Fibroblast of villous mesenchyme (primary cell): ENCODE results near the gene NOL4L. TPM values are rescaled to one million over a fixed set of nuclear protein-coding genes. Genes with fewer than 3 reads are reported as not detected.

Source experiments
- DNase-seq: peaks from one replicate; pipeline ENCODE4 v3.0.0-alpha.2; 2010; ENCODE audit warnings: low read depth
- H3K4me3 ChIP-seq: 2 replicates; pipeline ENCODE4 v1.5.1; 2011; ENCODE audit warnings: low read depth, mild to moderate bottlenecking, low read length
- total RNA-seq: library from RNA; depleted of rRNA; stranded (reverse); fragments of >200 nt; gene quantifications from 2 replicates; pipeline ENCODE4 v1.2.3, GENCODE V29; 2012
- TF ChIP-seq, protein P1 (sequence below): IDR thresholded peaks from 2 replicates; pipeline ENCODE4 v1.5.1; 2012; ENCODE audit warnings: low read depth, mild to moderate bottlenecking, low read length; ENCODE audit not compliant: insufficient read depth

The NOL4L gene
- total RNA-seq, 1 donor, result 9.9 TPM

DNA sequence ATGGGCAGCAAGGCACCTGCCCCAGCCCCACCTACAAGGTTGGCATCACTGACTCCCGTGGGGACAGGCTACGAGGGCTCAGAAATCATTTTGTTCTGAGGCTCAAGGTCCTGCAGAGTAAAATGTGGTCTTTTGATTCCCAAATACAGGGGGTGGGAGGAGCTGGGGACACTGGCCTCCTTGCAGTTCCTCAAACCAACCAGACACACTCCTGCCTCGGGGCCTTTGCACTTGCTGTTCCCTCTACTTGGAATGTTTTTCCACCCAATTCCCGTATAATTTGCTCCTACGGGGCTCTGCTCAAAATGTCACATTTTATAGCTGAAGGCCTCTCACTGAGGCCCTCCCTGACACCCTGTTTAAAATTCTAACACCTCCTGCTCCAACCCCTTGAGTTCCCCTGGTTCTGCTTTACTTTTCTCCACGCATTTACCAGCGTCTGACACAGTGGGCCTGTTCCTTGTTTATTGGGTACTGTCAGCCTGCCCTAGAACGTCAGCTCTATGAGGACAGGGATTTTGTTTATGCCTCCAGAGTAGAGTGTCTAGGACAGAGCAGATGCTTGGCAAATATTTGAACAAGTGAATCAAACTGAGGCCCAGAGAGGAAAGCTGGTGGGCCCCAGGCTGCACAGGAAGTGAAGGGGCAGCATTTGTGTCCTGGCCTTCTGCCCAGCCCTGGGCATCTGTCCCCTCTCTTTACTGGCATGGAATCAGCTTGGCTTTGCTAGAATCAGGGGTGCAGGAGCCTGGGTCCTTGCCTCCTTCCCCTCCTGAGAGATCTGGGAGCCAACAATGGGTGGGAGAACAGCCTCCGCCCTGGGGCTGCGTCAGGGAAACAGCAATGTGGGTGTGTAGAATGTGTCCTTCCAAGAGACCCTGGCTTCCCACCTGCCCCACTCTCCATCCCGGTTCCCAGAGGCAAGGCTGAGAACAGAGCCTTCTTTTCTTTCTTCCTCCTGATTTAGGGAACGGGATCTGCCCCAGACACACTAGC, 18.5 kb downstream of the NOL4L start:
- no peak for DNase-seq
- TF ChIP-seq, protein P1, sequence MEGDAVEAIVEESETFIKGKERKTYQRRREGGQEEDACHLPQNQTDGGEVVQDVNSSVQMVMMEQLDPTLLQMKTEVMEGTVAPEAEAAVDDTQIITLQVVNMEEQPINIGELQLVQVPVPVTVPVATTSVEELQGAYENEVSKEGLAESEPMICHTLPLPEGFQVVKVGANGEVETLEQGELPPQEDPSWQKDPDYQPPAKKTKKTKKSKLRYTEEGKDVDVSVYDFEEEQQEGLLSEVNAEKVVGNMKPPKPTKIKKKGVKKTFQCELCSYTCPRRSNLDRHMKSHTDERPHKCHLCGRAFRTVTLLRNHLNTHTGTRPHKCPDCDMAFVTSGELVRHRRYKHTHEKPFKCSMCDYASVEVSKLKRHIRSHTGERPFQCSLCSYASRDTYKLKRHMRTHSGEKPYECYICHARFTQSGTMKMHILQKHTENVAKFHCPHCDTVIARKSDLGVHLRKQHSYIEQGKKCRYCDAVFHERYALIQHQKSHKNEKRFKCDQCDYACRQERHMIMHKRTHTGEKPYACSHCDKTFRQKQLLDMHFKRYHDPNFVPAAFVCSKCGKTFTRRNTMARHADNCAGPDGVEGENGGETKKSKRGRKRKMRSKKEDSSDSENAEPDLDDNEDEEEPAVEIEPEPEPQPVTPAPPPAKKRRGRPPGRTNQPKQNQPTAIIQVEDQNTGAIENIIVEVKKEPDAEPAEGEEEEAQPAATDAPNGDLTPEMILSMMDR, result no peak

DNA sequence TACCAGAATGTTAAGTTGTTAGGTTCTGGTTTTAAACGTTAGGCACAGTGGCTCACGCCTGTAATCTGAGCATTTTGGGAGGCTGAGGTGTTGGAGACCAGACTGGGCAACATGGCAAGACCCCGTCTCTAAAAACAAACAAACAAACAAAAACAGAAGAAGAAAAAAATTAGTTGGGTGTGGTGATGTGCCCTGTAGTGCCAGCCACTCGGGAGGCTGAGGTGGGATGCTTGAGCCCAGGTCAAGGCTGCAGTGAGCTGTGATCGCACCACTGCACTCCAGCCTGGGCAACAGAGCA, 19.4 kb downstream of the NOL4L start:
- no peak overlapping the region for H3K4me3 ChIP-seq
- TF ChIP-seq, protein P1, result no peak
- no peak for DNase-seq

More for the DNA sequence above, 18.5 kb downstream of the NOL4L start:
- no peak overlapping the region for H3K4me3 ChIP-seq

DNA sequence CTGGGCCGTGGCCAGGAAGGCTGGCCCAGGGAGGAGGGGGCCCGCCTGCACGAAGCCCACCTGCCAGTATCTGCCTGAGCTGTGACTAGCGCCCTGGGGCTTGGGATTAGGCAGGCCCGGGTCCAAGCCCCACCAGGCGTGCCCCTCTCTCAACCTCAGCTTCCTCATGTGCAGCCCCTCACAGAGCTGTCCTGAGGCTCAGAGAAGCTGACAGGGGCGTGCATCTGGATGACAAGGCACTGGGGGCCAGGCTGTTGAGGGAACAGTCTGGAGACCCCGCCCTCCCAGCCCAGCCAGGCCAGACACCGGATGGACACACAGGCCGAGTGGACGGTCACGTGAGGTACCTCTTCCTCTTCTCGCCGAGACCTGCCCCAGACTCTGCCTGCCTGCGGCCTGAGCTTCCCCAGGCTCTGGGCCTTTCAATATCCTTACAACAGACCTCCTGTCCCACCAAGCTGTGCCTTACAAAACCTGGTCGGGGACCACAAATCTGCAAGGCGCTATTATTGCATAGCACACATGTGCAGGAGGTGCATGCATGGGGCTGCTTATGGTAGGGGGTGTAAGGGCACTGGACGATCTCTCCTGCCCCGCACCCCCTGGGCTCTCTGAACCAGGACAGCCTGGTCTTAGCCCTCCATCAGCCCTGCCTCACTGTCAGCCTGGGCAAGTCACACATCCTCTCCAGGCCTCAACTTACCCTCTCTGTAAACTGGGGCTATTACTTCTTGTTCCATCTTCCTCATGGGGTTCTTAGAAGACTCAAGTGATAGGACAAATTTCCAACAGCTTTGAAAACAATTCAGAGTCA, 20.0 kb downstream of the NOL4L start:
- DNase-seq, result no peak
- TF ChIP-seq, protein P1, result no peak
- no peak overlapping the region for H3K4me3 ChIP-seq

DNA sequence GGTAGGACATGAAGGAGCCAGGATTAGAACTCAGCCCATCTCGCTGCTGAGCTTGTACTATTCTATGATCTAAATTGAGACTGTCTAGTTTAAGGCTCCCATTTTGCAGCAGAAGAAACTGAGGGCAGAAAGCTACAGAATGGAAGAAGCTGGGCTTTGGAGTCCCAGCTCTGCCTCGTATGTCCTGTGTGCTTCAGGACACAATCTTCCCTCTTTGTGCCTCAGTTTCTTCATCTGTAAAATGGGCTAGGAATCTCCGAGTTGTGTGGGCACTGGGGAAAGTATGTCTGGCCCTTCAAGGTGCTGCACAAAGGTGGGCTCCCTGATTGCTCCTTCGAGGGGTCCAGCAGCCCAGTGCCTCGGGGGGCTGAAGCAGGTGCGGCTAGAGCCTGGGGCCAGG, 20.7 kb downstream of the NOL4L start:
- DNase-seq, result no peak
- TF ChIP-seq, protein P1, result no peak
- H3K4me3 ChIP-seq, result no peak overlapping the region

DNA sequence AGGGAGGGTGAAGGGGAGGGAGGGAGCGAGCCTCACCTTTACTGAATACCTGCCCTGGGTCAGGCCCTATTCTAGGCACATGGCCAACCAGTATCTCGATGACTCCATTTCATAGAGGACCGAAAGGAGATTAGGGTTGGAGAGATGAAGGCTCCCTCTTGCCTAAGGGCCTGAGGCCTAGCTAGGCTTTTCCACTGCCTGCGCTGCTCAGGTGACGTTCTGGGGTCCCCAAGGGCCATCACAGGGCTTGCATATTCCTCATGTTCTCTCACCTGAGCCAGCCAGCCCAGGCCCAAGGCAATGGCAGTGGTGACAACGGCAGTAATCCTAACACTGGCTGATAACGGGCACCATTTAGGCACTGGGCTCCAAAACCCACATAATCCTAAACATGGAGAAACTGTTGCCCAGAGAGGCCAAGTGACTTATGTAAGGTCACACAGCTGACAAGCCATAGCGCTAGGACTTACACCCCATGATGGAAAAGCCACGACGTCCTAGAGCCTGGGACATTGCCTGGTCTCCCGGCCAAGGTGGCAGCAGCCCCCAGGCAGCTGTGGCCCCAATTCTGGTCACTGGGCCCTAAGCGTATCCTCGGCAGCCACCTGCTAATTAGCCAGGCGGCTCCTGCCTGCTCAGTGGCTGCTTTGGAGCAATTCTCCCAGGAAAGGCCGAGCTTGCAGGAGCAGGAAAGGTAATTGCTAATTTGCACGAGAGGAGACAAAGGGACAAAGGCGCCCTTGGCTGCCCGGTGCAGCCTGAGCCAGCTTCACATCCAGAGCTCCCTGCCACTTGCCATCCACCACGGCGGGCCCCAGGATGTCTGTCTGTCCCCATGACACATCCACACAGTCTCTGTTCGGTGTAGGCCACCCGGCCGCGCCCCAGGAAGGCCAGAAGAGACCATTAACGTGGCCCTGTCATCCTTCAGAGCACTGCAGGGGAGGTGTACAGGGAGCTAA, 21.5 kb downstream of the NOL4L start:
- TF ChIP-seq, protein P1, result no peak
- no peak for DNase-seq
- no peak overlapping the region for H3K4me3 ChIP-seq

DNA sequence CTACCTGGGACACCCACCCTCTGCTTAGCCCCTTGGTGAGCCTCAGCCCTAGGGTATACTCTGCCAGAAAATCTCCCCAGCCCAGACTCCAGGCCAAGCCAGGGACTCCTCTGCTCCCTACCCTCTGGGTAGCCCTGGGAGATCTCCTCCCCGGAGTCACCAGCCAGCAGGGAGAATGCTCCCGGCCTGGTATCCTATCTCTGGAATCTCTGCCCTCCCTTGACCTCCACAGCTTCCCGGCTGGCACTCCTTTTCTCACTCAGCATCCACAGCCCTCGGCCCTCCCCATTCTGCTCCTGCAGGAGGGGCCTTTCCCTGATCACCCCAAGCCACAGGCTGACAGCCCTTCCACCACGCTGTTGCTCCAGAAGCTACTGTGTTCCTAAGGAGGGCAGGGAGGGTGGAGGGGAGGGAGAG, 22.6 kb downstream of the NOL4L start:
- no peak overlapping the region for H3K4me3 ChIP-seq
- TF ChIP-seq, protein P1, result no peak
- DNase-seq, result no peak
